Measurements from ENCODE around the gene TSN. TPM values are rescaled to one million over a fixed set of nuclear protein-coding genes. Genes with fewer than 3 reads are reported as not detected.

The TSN gene
- polyA plus RNA-seq, 1 of the 3 experiments (the other 2 are of a cell fraction) = 26.1 TPM

GRCh38 chr2:121754851-121755236 is 607 bp upstream of the TSN start:
- H4K20me1 ChIP-seq (ENCODE audit: insufficient read depth) = no peaks in the 10 kb centered on the region
- H3F3A ChIP-seq (replicated peaks; ENCODE audit: insufficient read depth) = peaks cover 14% of the 10 kb centered on the region
- ChIA-PET POLR2A (interaction anchor here (0.8 to 1.3 kb wide), 2 partner anchors 18 to 132 kb away, joined by 3 to 9 read pairs; partner anchors contain the start of gene NIFK), CTCF (no interaction called here)
- no peaks in the 10 kb centered on the region for H3K9me3 ChIP-seq
- H3K9ac ChIP-seq = peak overlapping the region; percentile 56
- H3K36me3 ChIP-seq (replicated peaks in 1 of 2; ENCODE audit: control insufficient read depth in 1 of 2, insufficient read depth in 2 of 2, low read length in 1 of 2) = peaks cover 14 to 20% of the 10 kb centered on the region in 2 experiments
- WGBS (ENCODE audit: low lambda C conversion rate) = 3% methylated on average over 8 of the region's 8 CpGs
- H3K4me1 ChIP-seq (ENCODE audit: control insufficient read depth in 1 of 2, insufficient read depth in 2 of 2, low read depth in 1 of 2, low read length in 1 of 2) = peaks cover 0 to 10% of the 10 kb centered on the region in 2 experiments; a peak in 2 of 4 replicates
- no peak for DNase-seq
- no peak for TF ChIP-seq MAX (IDR thresholded peaks at IDR 0.05; ENCODE audit: low read depth)
- TF ChIP-seq NFIC (IDR thresholded peaks at IDR 0.05; ENCODE audit: borderline replicate concordance) = no peak
- no peak for TF ChIP-seq TAF1 (IDR thresholded peaks at IDR 0.05; ENCODE audit: borderline replicate concordance, low read depth, low read length)
- no peak for TF ChIP-seq RCOR1 (IDR thresholded peaks at IDR 0.05; ENCODE audit: low read length)
- no peak for TF ChIP-seq CTCF (IDR thresholded peaks at IDR 0.05)
- TF ChIP-seq USF1 (IDR thresholded peaks at IDR 0.05; ENCODE audit: borderline replicate concordance, low read depth) = no peak
- TF ChIP-seq POLR2AphosphoS5 (IDR thresholded peaks at IDR 0.05; ENCODE audit: low read depth, low read length) = no peak
- no peak for TF ChIP-seq TEAD4 (IDR thresholded peaks at IDR 0.05; ENCODE audit: borderline replicate concordance, insufficient read depth)
- TF ChIP-seq IRF3 (IDR thresholded peaks at IDR 0.05; ENCODE audit: low read depth, low read length) = no peak
- no peak for TF ChIP-seq GATA2 (CRISPR knock-in tag; IDR thresholded peaks at IDR 0.05)
- no peak for TF ChIP-seq YY1 (IDR thresholded peaks at IDR 0.05; ENCODE audit: low read depth)
- no peak for TF ChIP-seq JUND (IDR thresholded peaks at IDR 0.05)
- TF ChIP-seq MEF2A (IDR thresholded peaks at IDR 0.05; ENCODE audit: borderline replicate concordance, low read depth) = no peak
- no peak for TF ChIP-seq FOSL2 (IDR thresholded peaks at IDR 0.05; ENCODE audit: borderline replicate concordance, low read depth)
- TF ChIP-seq PBX3 (IDR thresholded peaks at IDR 0.05) = no peak
- H3K4me2 ChIP-seq = peak overlapping the region; percentile 84
- H2AFZ ChIP-seq (ENCODE audit: low read depth) = peak overlapping the region; percentile 91
- peak overlapping the region; percentile 86 to 100 for H3K4me3 ChIP-seq (ENCODE audit: low read depth in 2 of 2, low read length in 1 of 2)
- H3K9me2 ChIP-seq = no peaks in the 10 kb centered on the region
- no peaks in the 10 kb centered on the region for H3K27me3 ChIP-seq (ENCODE audit: insufficient read depth)
- peak overlapping the region; percentile 34 to 64 for H3K27ac ChIP-seq (ENCODE audit: low read depth in 2 of 2, low read length in 1 of 2)
- H3K79me2 ChIP-seq (ENCODE audit: insufficient read depth) = peaks cover 44% of the 10 kb centered on the region

Data from SK-N-SH (cell line).